Smooth muscle cell (in vitro differentiated cells): Measurements from ENCODE around the gene ABLIM1. TPM values are rescaled to one million over a fixed set of nuclear protein-coding genes. Genes with fewer than 3 reads are reported as not detected.
A peak's percentile ranks its signal among the peaks of the same experiment; 100 is the strongest.

Experiments
- DNase-seq: peaks from one replicate; lab custom pipeline; 2025; ENCODE audit not compliant: unreplicated experiment; lab: John Stamatoyannopoulos, UW
- H2AFZ ChIP-seq: fragments of 200-600 bp; sonication (generic); 2 replicates; pipeline ENCODE4 v1.6.0; 2016; ENCODE audit warnings: antibody characterized with exemption, low read depth, mild to moderate bottlenecking
- H3F3A ChIP-seq: fragments of 200-600 bp; sonication (generic); 2 replicates; pipeline ENCODE4 v1.6.0; 2017; ENCODE audit warnings: antibody characterized with exemption, low read depth
- H3K27ac ChIP-seq: fragments of 200-600 bp; sonication (generic); 2 replicates; pipeline ENCODE4 v1.5.1; 2016; ENCODE audit warnings: low read depth, mild to moderate bottlenecking
- H3K27me3 ChIP-seq: fragments of 200-600 bp; sonication (generic); 2 replicates; pipeline ENCODE4 v1.6.1; 2016; ENCODE audit warnings: low read depth, mild to moderate bottlenecking
- H3K36me3 ChIP-seq: fragments of 200-600 bp; sonication (generic); 2 replicates; pipeline ENCODE4 v1.5.1; 2016; ENCODE audit warnings: low read depth
- H3K4me1 ChIP-seq: fragments of 200-600 bp; sonication (generic); 2 replicates; pipeline ENCODE4 v1.5.1; 2016; ENCODE audit warnings: low read depth
- H3K4me2 ChIP-seq: fragments of 200-600 bp; sonication (generic); 2 replicates; pipeline ENCODE4 v1.6.0; 2016; ENCODE audit warnings: mild to moderate bottlenecking
- H3K4me3 ChIP-seq: fragments of 200-600 bp; sonication (generic); 2 replicates; pipeline ENCODE4 v1.5.1; 2016; ENCODE audit warnings: mild to moderate bottlenecking
- H3K79me2 ChIP-seq: fragments of 200-600 bp; sonication (generic); 2 replicates; pipeline ENCODE4 v1.6.0; 2016; ENCODE audit warnings: low read depth, mild to moderate bottlenecking
- H3K9ac ChIP-seq: fragments of 200-600 bp; sonication (generic); 2 replicates; pipeline ENCODE4 v1.6.0; 2016; ENCODE audit warnings: low read depth
- H3K9me3 ChIP-seq: fragments of 200-600 bp; sonication (generic); replicated peaks from 2 replicates; pipeline ENCODE4 v1.5.1; 2016; ENCODE audit warnings: low read depth
- H4K20me1 ChIP-seq: fragments of 200-600 bp; sonication (generic); 2 replicates; pipeline ENCODE4 v1.6.0; 2016; ENCODE audit warnings: low read depth
- CTCF ChIP-seq: fragments of 200-600 bp; sonication (generic); IDR thresholded peaks from 2 replicates; pipeline ENCODE4 v1.5.1; 2017; ENCODE audit warnings: borderline replicate concordance, mild to moderate bottlenecking, antibody characterized with exemption; ENCODE audit not compliant: insufficient read depth, poor library complexity, severe bottlenecking
- WGBS: methylation state at CpG from one replicate; pipeline ENCODE4 v1.1.7; 2016; ENCODE audit warnings: low lambda C conversion rate; 5-methylcytosine and 5-hydroxymethylcytosine counted together
- polyA plus RNA-seq: library from polyadenylated mRNA; unstranded; fragments of >200 nt; fragmentation: Nextera tagmentation; extraction: Ambion mirVana; gene quantifications from 2 replicates; pipeline ENCODE4 v1.2.1, GENCODE V29; 2016
- total RNA-seq: library from RNA; depleted of rRNA; stranded (reverse); fragments of >200 nt; gene quantifications from 2 replicates; pipeline ENCODE4 v1.2.3, GENCODE V29; 2014

ABLIM1 gene
- total and polyA plus RNA-seq, 2 experiments from 2014 or later = 1.6 to 17.6 TPM

GRCh38 chr10:114584419-114584818 is 73.7 kb downstream of the ABLIM1 start:
- H3K9ac ChIP-seq = no peak overlapping the region
- DNase-seq = no peak

GRCh38 chr10:114581071-114581470 is 77.0 kb downstream of the ABLIM1 start:
- no peaks in the 10 kb centered on the region for H3K9me3 ChIP-seq
- H3K27me3 ChIP-seq = no peaks in the 10 kb centered on the region
- no peak for TF ChIP-seq CTCF
- H3K79me2 ChIP-seq = no peaks in the 10 kb centered on the region
- H2AFZ ChIP-seq = no peak overlapping the region
- no peak overlapping the region for H3K9ac ChIP-seq
- H3K4me2 ChIP-seq = no peak overlapping the region
- no peaks in the 10 kb centered on the region for H3K36me3 ChIP-seq
- H3F3A ChIP-seq = no peaks in the 10 kb centered on the region
- H3K4me1 ChIP-seq = no peaks in the 10 kb centered on the region
- DNase-seq = no peak
- no peaks in the 10 kb centered on the region for H4K20me1 ChIP-seq
- no peak overlapping the region for H3K4me3 ChIP-seq
- 95% methylated on average over 1 of the region's 1 CpG for WGBS
- H3K27ac ChIP-seq = no peak overlapping the region

More at GRCh38 chr10:114584419-114584818, 73.7 kb downstream of the ABLIM1 start:
- no peak overlapping the region for H3K4me3 ChIP-seq
- H4K20me1 ChIP-seq = no peaks in the 10 kb centered on the region
- no peaks in the 10 kb centered on the region for H3K79me2 ChIP-seq
- peak overlapping the region; percentile 47 for H3K4me2 ChIP-seq
- no peaks in the 10 kb centered on the region for H3K9me3 ChIP-seq
- no peaks in the 10 kb centered on the region for H3K4me1 ChIP-seq
- peak overlapping the region; percentile 55 for H3K27ac ChIP-seq
- H3K27me3 ChIP-seq = no peaks in the 10 kb centered on the region
- no peaks in the 10 kb centered on the region for H3F3A ChIP-seq
- 52% methylated on average over 2 of the region's 2 CpGs for WGBS
- H2AFZ ChIP-seq = no peak overlapping the region
- no peaks in the 10 kb centered on the region for H3K36me3 ChIP-seq
- TF ChIP-seq CTCF = no peak

GRCh38 chr10:114577133-114577532 is 80.9 kb downstream of the ABLIM1 start:
- H3K27me3 ChIP-seq = no peaks in the 10 kb centered on the region
- H3K4me2 ChIP-seq = no peak overlapping the region
- H3K36me3 ChIP-seq = no peaks in the 10 kb centered on the region
- no peak overlapping the region for H3K4me3 ChIP-seq
- H3F3A ChIP-seq = no peaks in the 10 kb centered on the region
- H2AFZ ChIP-seq = no peak overlapping the region
- 47% methylated on average over 1 of the region's 1 CpG for WGBS
- DNase-seq = no peak
- H3K27ac ChIP-seq = no peak overlapping the region
- no peaks in the 10 kb centered on the region for H3K9me3 ChIP-seq
- H3K9ac ChIP-seq = no peak overlapping the region
- no peaks in the 10 kb centered on the region for H4K20me1 ChIP-seq
- H3K79me2 ChIP-seq = no peaks in the 10 kb centered on the region
- no peaks in the 10 kb centered on the region for H3K4me1 ChIP-seq
- TF ChIP-seq CTCF = no peak

GRCh38 chr10:114576716-114577115 is 81.4 kb downstream of the ABLIM1 start:
- H3F3A ChIP-seq = no peaks in the 10 kb centered on the region
- no peaks in the 10 kb centered on the region for H4K20me1 ChIP-seq
- 80% methylated on average over 3 of the region's 3 CpGs for WGBS
- H3K4me1 ChIP-seq = no peaks in the 10 kb centered on the region
- no peaks in the 10 kb centered on the region for H3K79me2 ChIP-seq
- H3K4me3 ChIP-seq = no peak overlapping the region
- H3K4me2 ChIP-seq = no peak overlapping the region
- H3K9ac ChIP-seq = no peak overlapping the region
- TF ChIP-seq CTCF = no peak
- H3K9me3 ChIP-seq = no peaks in the 10 kb centered on the region
- no peak overlapping the region for H2AFZ ChIP-seq
- H3K27me3 ChIP-seq = no peaks in the 10 kb centered on the region
- H3K36me3 ChIP-seq = no peaks in the 10 kb centered on the region
- DNase-seq = no peak
- no peak overlapping the region for H3K27ac ChIP-seq
